ENCODE measurements around the gene RAB23.
"Not testable (repeated sequence)": the region's sequence is repeated elsewhere in the genome, so short reads cannot be mapped to it uniquely, and the experiment has no call there.

Gene RAB23

DNA sequence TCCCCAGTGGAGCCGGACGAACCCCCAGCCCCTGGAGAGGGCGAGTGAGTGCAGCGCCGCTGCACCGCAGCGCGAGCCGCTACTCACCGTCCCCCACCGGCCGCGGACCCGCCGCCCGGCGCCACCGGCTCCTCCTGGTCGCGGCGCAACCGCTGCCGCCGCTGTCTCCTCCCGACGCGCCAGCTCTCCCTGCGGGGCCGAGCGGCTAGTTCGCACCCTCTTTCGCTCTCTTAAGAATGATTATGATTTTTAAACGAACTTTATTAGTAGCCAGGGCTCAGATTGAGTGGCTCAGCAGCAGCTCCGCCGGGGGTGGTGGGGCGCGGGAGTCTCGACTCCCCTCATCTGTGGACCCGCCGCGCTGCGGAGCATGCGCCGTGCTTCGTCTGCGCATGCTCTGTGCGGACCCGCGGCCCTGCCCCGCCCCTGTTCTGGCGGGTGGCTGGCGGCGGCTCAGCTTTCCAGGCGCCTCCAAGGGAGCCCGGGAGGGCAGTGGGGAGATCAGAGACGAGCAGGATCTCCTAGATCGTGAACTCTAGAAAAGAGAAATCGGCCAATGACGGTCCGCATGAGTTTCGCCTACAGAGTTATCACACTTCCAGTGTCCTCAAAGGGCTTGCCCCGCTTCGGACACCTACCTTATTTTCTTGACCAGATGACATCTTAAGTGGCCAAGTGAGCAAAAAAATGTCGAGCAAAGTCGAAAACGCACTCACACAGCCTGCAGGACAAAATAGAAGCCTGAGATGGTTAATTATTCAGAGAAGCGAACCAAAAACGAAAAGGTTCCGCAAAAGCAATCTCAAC is at the start of gene RAB23:
TSS of gene RAB23 (minus strand) at position 372 of the 807 bp plus-strand sequence. CDS start 11,927 bp downstream, outside the sequence.
- peak; percentile 85 for DNase-seq

DNA sequence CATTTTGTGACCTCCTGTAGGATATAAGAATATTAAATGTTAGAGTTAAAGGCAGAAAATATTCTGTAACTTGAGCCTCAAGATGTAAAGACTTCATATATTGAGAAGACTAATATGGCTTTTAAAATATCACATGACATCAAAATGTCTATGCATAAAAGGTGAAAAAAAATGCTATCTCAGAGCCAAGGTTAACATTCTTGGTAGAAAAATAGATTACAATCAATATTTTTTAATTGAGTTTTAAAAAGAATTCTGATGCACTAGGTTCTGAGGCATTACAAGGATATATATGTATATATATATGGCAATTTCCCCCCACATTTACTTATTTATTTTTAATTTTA is 46.2 kb upstream of the RAB23 start:
- DNase-seq, result no peak

DNA sequence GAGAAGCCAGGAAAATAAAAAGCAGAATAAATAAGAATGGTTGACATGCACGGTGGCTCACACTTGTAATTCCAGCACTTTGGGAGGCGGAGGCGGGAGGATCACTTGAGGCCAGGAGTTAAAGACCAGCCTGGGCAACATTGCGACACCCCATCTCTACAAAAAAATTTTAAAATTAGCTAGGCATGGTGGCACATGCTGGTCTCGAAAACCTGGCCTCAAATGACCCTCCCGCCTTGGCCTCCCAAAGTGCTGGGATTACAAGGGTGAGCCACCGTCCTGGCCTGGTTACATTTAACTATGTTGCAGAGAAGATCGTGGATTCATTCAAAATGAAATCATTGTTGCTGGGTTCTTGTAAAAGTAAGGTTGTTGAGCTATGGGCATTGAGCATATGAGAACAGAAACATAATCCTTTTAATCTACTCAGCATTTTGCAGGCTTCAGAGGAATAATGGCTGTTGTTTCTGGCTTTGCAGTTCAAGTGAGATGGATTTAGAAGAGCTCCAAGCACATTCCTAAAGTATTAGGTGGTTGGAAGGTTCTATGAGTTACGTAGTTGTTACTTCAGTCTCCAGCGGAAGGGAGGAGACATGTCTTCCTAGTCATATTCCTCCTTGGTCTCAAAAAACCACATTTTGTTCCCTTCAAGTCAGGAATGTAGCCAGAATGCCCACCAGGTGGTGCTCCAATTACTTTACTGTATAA is 45.6 kb upstream of the RAB23 start:
- DNase-seq, result peak; percentile 79

GRCh38 chr6:57265755-57266221 is 43.7 kb upstream of the RAB23 start:
- DNase-seq, result no peak

DNA sequence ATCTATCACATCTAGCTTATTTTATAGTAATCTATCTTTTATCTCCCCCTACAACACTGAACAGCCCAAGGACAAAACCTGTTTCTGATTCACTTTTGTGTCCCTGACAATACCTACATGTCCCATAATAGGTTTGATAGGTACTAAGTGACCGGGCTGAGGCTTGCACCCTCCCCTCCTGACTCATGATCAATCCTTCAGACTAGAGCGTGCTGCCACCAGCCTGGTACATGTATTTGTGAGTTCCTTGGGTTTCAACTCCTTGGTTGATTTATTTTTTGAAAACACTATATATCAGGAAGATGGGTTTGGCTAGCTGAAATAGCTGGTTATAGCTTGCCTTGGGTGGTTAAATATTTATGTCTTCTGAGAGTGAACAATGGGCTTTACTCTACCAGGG is 41.6 kb upstream of the RAB23 start:
- DNase-seq, result no peak

- no peak for DNase-seq
Observed at GRCh38 chr6:57262901-57263694, 41.0 kb upstream of the RAB23 start.

DNA sequence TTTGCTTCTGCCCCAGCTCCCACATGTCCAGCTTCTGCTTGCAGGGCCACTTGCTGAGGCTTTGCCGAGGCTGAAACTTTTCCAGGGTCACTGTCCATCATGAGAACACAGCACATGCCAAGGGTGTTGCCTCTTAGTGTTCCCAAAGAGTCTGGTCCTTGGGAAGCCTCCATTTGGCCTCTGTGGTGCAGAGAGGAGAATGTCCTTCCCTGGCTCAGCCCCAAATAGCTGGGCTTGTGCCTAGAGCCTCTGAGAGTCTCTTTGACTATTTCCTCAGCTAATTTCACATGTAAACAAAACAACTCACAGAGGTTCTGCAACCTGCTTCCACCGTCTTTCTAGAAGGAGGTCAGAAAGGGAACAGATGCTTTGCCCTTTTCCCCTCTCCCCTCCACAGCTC is 40.4 kb upstream of the RAB23 start:
- DNase-seq, result no peak

DNA sequence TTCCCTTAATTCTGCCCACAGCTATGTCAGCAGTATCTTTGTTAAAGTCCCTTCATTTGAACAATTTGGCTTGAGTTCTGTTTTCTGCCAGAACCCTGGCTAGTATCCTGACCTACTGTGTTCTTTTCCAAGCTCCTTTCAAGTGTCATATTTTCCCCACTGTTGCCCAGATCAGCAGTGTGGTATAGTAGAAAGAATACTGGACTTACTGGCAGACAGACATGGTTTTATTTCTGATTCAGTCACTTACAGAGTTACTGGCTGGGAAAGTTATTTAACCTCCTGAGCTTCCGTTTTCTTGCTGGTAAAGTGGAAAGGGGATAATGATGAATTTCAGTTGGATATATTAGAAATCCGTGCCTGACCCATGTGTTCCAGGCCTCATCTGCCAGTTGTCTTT is 39.8 kb upstream of the RAB23 start:
- no peak for DNase-seq

- no peak for DNase-seq
Observed at GRCh38 chr6:57259064-57259463, 37.0 kb upstream of the RAB23 start.

DNA sequence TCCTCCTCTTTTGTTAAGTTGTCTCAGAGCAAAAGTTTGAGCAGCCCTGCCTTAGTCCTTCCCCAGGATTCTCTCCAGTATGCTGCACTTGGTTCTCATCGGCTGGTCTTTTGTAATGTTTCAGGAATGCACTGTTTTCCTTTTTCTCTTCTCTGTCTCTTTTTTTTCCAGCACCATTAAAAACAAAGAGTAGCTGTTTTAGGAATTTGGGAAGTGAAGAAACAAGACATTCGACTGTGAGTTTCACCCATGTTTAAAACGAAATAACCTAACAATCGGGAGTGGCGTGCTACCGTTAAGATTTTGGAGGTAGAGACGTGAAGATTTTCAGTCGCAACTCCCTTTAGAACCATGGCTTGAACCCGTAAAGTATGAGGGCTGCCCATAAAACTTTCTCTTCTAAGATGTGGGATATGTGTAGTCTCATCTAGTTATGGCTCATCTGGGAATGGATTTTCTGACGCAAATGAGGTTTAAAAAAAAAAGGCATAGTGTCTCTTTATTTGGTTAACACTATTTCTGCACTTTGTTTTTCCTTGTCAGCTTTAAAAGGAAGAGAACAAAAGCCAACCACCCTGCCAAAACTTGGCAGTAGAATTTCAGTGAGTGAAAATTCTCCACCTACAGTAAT is 35.9 kb upstream of the RAB23 start:
- no peak for DNase-seq

GRCh38 chr6:57256541-57256940 is 34.4 kb upstream of the RAB23 start:
- DNase-seq, result no peak

DNA sequence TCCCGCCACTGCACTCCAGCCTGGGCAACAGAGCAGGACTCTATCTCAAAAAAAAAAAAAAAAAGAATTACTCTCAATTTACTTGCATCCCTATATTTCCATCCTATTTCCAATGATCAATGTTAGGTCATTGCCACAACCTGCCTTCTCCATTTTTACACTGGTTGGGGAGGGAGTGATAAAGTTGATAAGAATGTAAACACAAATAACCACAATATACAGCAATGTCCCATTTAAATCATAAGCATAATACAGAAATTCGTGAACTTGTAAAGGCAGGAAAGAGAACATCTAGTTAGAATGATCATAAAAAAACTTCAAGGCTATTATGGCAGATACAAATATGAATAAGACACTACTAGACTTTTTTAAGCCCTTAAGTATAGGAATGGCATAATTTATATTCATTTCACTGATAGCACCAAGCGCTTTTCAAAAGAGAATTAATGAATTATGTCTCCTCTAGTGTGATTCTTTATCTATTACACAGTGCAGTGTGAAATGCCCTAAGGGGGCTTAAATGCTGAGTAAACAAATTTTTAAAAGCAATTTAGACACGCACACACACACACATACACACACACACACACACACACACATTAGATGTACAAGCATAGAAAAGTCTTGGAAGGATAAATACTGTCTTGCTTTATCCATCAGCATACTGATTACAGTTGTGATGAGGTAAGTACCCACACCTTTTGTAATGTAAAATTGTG is 33.5 kb upstream of the RAB23 start:
- DNase-seq, result no peak

- DNase-seq, result no peak
Observed at GRCh38 chr6:57254055-57254717, 32.1 kb upstream of the RAB23 start.

DNA sequence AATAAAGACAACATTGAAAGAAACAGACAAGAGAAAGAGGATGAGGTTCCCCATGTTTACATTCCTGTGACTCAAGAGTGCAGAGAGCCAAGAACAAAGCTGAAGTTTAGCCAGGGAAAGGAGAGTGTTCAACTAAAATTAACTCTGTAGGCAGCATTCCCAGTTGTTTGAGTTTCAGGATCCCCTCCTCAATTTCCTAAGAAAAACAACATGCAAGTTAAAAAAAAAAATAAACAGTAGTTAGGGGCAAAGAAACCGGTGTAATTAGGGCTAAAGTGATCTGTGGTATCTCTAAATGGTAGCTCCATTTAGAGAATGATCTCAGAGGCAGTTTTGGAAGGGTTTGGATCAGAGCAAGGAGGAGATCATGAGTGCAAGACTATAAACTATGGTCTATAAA is 30.9 kb upstream of the RAB23 start:
- DNase-seq, result no peak

GRCh38 chr6:57252137-57252536 is 30.0 kb upstream of the RAB23 start:
- no peak for DNase-seq

DNA sequence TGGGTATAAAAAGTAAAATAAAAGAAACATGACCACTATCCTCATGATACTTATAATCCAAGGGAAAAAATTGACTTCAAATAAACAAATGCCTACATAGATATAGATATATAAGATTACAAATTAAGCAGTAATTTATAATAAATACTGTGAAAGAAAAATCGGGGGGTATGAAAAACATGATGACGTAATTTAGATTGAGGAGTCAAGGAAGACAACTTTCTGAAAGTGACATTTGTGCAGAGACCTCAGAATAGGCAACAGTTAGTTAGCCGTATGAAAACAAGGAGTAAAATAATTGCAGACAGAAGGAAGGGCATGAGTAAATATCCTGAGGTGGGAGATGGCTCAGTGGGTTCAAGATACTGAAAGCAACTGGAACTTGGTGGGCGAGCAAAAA is 28.2 kb upstream of the RAB23 start:
- no peak for DNase-seq

DNA sequence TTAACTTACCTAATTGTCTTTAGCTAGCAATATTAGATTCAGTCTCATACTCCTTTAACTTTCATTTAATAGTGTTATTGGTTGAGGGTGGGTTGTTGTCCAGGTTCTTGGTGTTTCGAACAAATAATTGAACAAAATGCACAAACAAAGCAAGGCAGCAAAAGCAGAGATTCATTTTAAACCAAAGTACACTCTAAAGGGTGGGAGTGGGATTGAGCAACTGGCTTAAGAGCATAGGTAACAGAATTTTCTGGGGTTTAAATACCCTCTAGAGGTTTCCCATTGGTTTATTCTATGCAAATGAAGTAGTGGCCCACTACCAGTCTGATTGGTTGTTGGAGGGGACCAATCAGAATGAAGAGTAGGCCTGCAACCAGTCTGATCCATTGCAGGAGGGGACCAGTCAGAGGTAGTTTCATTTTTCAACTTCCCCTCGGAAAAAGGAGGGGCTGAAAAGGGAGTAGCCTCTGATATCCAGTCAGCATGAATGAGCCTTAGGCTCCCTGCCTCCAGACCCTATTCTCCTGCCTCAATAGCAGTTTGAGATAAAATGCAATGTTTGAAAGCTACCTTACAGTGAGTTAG is 26.3 kb upstream of the RAB23 start:
- DNase-seq, result no peak

DNA sequence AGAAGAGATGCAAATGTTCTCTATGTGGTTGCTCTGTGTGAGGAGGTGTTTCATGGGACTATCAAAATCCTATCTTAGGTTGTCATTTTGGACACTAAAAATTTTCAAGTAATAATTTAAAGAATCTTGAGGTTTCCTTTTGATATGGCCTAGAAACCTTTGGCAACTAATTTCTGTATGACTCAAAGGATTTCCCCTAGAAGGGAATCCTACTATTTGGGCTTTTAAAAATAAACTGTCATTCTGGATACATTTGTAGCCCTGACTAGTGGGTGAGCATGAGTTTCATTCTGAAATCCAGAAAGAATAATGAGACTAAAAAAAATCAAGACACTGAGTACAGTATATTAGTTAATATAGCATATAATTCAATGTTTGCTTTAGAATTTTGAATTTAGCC is 25.5 kb upstream of the RAB23 start:
- DNase-seq, result no peak

GRCh38 chr6:57246307-57246706 is 24.2 kb upstream of the RAB23 start:
- no peak for DNase-seq

DNA sequence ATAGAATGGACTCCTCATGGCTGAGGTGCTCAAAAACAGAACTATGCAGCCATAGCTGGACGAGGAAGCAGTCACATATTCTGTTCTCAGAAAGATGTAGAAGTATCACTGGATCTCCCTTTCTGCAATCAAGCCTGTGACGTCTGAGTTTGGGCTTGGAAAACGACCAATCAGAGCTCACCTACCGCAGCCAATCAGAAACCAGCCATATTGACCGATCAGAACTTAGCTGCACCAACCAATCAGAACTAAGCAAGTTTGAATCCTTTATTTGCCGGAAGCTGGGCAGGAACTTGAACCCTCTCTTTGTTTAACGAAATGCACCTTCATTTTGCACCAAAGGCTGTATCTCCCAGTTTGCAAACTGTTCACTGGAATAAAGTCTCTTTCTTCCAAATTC is 21.8 kb upstream of the RAB23 start:
- DNase-seq, result no peak

DNA sequence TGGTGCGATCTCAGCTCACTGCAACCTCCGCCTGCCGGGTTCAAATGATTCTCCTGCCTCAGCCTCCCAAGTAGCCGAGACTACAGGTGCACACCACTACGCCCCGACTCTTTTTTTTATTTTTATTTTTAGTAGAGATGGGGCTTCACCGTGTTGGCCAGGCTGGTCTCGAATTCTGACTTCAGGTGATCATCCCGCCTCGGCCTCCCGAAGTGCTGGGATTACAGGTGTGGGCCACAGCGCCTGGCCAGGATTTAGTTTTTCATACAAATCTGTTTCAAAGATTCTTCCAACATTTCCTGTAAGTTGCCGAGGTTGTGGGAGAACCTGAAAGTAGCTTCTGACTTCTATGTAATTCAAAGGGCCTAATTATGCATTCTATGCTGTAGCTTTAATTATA is 21.4 kb upstream of the RAB23 start:
- DNase-seq, result not testable (repeated sequence)

GRCh38 chr6:57242505-57242904 is 20.4 kb upstream of the RAB23 start:
- DNase-seq, result no peak
